PC-9 (cell line): Measurements from ENCODE around the gene SETBP1.

ENCODE experiments used
- EZH2 ChIP-seq: fragments of 200-600 bp; sonication (generic); IDR thresholded peaks from 2 replicates; pipeline ENCODE4 v1.8.0; 2017; ENCODE audit warnings: antibody characterized with exemption, low read depth
- TF ChIP-seq, protein P1 (sequence below): fragments of 200-600 bp; sonication (generic); conservative IDR thresholded peaks from 2 replicates; pipeline ENCODE4 v1.6.1; 2017; ENCODE audit warnings: mixed run types, antibody characterized with exemption, mild to moderate bottlenecking, moderate library complexity

DNA sequence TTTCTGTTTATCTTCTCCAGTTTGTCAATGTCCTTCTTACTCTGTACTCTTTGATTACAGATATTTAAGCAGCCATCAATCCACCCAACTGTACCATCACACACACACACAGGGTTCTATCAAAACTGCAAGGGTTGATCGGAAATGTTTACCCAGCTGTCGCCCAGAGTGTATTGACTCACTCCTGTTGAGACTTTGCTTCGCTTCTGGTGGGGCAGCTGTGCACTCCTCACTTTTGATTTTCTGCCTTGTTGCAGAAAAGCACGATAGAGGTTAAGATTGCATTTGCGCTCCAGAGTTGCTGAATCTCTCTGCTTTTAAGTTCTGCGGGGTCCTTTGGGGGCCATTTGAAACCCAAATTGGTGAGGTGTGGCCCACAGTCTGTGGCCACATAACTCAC is 216.2 kb downstream of the SETBP1 start:
- no peak for TF ChIP-seq EZH2
- TF ChIP-seq, protein P1, sequence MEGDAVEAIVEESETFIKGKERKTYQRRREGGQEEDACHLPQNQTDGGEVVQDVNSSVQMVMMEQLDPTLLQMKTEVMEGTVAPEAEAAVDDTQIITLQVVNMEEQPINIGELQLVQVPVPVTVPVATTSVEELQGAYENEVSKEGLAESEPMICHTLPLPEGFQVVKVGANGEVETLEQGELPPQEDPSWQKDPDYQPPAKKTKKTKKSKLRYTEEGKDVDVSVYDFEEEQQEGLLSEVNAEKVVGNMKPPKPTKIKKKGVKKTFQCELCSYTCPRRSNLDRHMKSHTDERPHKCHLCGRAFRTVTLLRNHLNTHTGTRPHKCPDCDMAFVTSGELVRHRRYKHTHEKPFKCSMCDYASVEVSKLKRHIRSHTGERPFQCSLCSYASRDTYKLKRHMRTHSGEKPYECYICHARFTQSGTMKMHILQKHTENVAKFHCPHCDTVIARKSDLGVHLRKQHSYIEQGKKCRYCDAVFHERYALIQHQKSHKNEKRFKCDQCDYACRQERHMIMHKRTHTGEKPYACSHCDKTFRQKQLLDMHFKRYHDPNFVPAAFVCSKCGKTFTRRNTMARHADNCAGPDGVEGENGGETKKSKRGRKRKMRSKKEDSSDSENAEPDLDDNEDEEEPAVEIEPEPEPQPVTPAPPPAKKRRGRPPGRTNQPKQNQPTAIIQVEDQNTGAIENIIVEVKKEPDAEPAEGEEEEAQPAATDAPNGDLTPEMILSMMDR: no peak
